Stimulated activated CD8-positive, alpha-beta memory T cell treated with anti-CD3 and anti-CD28 coated beads, Interleukin-4, amount 100 ng/mL, for 4 hours (primary cell): ENCODE results near the gene MEGF8.

Source experiments
- DNase-seq, 2 donors: peaks; one replicate each; pipeline ENCODE4 v3.0.0-alpha.2; 2020; ENCODE audit warnings: low read depth in 2 of 2, low spot score in 1 of 2

MEGF8 gene

GRCh38 chr19:42352301-42353259 lies 27.1 kb downstream of the MEGF8 start:
- DNase-seq, result no peak

DNA sequence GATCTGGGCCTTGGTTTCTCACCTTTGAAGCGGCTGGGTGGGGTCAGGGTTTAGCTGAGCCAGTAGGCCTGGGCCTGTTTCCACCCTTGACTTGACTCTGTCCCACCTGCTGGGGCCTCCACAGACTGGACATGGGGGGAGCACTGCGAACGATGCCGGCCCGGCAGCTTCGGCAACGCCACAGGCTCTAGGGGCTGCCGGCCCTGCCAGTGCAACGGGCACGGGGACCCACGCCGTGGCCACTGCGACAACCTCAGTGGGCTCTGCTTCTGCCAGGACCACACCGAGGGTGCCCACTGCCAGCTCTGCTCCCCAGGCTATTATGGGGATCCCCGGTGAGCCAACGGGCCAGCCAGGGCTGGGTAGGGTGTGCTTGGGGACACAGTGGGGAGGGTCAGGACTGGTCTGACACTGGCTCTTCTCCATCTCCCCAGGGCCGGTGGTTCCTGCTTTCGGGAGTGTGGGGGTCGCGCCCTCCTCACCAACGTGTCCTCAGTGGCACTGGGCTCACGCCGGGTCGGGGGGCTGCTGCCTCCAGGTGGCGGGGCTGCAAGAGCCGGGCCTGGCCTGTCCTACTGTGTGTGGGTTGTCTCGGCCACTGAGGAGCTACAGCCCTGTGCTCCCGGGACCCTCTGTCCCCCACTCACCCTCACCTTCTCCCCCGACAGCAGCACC lies 28.0 kb downstream of the MEGF8 start:
- DNase-seq, result no peak

- DNase-seq, result no peak
These were observed 30.5 kb downstream of the MEGF8 start for GRCh38 chr19:42355896-42356295.

GRCh38 chr19:42356686-42357085 lies 31.3 kb downstream of the MEGF8 start:
- DNase-seq, result no peak

DNA sequence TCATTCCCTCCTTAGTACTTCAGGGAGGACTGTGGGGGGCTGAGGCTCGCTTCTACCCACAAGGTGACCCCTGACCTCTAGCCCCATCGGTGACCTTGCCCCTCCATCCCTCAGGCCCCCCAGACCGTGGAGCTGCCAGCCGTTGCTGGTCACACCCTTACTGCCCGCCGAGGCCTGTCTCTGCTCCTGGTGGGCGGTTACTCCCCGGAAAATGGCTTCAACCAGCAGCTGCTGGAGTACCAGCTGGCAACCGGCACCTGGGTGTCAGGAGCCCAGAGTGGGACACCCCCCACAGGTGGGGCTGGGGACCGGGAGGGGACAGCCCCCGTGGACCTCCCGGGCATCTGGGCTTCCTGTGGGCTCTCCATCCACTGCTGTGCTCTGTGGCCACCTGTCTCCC lies 31.9 kb downstream of the MEGF8 start:
- DNase-seq, result no peak

DNA sequence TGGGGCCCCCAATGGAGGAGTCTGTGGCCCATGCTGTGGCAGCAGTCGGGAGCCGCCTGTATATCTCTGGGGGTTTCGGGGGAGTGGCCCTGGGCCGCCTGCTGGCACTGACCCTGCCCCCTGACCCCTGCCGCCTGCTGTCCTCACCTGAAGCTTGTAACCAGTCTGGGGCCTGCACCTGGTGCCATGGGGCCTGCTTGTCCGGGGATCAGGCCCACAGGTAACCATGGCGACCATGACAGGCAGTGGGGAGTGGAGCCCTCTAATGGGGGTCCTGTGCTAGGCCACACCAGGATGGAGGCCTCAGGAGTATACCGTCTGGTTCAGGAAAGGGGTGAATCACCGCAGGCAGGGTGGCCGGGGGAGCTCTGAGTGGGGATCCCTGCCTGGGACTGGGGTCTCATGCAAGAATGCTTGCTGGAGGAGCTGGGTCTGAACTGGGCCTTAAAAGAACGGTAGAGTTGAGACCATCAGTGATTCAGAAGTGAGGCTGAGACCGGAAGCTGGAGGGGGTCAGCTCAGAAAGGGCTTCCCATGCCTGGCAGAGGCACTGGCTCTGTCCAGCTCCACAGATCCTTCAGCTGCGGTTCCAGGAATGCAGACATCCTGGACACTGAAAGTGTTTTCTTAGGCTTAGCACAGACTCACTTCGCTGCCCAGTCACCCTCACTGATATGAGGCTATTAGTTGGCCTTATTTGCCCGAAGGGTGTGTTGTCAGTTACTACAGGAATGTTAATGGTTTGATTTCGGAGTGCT lies 35.5 kb downstream of the MEGF8 start:
- DNase-seq, result no peak

DNA sequence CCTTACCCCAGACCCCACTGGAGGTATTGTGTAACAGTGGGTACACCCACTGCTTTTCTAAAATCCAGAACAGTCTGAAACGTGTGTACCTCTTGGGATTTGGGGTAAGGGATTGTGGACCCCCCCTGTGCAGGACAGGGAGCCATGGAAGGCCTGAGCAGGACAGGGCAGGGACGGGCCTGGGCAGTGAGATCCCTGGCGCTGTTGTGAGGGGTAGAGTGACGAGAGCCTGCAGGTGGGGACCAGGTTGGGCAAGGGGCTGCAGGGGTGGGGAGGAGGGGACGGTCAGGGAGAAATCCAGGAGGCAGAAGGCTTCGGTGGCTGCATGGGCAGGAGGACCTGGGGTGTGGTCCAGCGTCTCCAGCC lies 36.1 kb downstream of the MEGF8 start:
- DNase-seq, result no peak

- DNase-seq, result no peak
These were observed 36.9 kb downstream of the MEGF8 start for GRCh38 chr19:42362342-42362741.

DNA sequence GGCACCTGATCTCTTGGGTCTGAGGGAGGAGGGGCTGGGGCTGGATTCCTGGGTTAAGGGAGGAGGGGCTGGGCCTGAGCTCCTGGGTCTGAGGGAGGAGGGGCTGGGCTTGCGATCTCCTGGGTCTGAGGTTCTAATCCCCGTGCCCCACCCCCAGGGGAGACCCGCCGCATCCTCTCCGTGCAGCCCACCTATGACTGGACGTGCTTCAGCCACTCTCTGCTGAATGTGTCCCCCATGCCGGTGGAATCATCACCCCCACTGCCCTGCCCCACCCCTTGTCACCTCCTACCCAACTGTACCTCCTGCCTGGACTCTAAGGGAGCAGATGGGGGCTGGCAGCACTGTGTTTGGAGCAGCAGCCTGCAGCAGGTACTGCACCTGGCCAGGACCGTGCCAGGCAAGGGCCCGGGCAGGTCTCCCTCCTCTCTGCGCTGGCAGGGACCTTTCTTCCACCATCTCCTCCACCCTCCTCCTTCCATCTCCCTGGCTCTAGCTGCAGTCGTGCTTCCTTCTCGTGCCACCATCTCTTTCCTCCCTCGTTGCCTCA lies 37.5 kb downstream of the MEGF8 start:
- no peak for DNase-seq

DNA sequence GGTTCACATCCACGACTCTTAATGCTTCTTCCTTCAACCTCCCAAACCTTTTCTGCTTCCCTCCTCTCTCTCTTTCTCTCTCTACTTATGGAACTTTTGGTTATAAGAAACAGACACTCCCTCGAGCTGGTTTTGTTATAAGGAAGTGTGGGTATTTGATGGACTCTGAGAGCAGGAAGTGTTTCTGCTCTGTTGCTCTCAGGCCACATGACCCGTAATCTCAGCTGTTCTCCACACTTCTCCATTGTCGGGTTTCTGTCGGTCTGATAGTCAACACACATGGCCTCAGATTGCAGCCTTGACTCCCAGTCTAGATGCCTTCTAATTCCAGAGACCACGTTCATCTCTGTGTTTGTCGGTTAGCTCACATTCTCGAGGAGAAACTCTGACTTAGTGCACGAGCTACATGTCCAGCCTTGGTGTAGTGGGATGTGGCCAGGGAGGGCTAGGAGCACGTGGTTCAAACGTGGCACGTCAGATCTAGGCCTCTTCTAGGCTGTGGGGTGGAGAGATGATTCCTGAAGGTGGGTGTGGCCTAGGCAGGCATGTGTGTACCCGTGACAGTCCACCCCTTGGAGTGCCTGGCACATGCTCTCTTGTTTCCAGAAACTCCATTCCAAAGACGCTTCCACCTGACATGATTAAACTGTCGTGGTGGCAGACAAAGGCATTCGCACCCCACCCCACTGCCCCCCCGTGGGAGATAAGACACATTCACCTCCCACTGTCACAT lies 38.3 kb downstream of the MEGF8 start:
- no peak for DNase-seq

DNA sequence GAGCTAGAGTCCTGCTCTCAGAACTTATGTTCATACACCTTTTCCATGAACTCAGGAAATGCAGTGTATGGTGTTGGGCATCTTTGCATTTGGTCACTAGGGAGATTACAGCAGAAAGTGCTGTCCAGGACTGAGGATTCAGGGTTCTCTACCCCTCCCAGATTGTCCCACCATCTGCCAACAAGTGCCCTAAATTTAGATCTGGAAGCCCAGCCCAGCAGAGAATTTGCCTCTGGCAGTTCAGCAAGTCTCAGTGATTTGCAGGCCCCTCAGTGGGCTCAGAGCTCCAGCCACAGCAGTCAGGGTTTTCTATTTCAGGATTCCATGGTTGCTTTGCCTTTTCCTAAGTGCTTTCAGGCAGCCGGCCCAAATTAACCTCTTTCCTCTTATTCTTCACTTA lies 41.2 kb downstream of the MEGF8 start:
- DNase-seq, result no peak

DNA sequence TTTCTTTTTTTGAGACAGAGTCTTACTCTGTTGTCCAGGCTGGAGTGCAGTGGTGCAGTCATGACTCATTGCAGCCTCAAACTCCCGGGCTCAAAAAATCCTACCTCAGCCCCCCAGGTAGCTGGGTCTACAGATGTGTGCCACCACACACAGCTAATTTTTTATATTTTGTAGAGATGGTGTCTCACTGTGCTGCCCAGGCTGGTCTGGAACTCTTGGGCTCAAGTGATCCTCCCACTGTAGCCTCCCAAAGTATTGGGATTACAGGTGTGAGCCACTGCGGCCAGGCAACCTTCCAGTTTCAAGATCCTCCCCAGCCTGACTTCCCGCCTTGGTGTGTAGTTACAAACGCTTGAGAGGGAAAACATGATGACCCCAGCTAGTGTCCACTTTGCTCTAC lies 42.5 kb downstream of the MEGF8 start:
- no peak for DNase-seq

- no peak for DNase-seq
These were observed 42.9 kb downstream of the MEGF8 start for GRCh38 chr19:42368360-42368759.

GRCh38 chr19:42368765-42369164 lies 43.3 kb downstream of the MEGF8 start:
- no peak for DNase-seq

- no peak for DNase-seq
These were observed 44.1 kb downstream of the MEGF8 start for GRCh38 chr19:42369433-42370067.

DNA sequence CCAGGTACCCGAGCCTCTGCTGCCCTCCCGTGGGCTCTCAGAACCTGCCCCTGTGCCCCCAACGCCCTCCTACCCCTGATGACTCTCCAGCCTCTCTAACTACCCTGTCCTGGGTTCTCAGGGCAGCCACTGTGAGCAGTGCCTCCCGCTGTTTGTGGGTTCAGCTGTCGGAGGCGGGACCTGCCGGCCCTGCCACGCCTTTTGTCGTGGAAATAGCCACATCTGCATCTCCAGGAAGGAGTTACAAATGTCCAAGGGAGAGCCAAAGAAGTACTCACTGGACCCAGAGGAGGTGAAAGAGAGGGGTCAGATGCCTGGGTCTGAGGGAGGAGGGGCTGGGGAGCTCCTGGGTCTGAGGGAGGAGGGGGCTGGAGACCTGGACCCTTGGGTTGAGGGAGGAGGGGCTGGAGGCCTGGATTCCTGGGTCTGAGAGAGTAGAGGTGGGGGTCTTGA lies 44.7 kb downstream of the MEGF8 start:
- no peak for DNase-seq

DNA sequence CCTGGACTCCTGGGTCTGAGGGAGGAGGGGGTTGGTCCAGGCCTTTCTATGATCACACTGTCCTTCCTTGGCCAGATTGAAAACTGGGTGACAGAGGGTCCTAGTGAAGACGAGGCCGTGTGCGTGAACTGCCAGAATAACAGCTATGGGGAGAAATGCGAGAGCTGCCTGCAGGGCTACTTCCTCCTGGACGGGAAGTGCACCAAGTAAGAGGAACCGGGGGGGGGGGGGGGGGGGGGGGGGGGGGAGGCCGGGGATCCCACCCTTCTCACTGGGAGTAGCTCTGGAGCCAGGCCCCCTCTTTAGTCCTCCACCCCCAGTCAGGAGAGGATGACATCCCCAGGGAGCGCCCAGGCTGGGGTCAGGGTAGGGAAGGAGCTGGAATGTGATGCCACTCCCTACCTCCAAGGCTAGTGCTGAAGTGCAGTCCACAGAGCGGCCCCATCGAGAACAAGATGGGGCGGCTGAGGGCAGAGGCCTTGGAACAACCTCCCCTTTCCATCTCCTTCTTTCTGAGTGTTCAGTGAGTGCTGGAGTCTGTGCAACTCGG lies 45.3 kb downstream of the MEGF8 start:
- DNase-seq, result no peak

DNA sequence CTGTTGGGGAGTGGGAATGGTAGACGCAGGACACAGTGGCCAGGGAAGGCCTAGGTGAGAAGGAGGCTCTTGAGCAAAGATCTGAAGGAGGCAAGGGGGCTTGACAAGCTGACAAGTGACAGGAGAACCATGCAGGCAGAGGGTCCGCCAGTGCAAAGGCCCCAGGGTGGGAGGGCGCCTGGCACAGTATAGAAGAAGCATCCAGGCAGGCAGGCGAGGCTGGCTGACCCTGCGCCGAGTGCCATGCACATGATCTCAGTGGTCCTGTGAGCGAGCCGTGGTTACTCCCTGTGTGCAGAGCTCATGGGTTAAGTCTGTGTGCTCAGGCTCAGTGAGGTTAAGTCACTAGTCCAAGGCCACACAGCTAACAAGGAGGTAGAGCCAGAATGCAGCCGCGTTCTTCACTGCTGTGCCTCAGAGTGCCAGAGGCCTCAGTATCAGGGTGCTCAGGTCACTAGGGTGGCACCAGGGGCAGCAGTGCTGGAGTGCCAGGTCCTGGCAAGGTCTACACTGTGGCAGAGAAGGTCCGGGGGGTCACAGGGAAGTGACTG lies 49.5 kb downstream of the MEGF8 start:
- no peak for DNase-seq

DNA sequence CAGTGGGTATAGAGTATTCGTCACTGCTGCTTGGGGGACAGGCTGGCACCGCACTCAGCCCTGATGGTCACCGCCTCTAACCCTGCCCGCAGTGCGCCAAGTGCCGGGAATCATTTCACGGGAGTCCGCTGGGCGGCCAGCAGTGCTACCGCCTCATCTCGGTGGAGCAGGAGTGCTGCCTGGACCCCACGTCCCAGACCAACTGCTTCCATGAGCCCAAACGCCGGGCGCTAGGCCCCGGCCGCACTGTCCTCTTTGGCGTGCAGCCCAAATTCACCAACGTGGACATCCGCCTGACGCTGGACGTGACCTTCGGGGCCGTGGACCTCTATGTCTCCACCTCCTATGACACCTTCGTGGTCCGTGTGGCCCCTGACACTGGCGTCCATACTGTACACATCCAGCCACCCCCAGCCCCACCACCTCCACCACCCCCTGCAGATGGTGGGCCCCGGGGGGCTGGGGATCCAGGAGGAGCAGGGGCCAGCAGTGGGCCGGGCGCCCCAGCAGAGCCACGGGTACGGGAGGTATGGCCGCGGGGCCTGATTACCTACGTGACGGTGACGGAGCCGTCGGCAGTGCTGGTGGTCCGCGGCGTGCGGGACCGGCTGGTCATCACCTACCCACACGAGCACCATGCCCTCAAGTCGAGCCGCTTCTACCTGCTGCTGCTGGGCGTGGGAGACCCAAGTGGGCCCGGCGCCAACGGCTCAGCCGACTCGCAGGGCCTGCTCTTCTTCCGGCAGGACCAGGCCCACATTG lies 50.2 kb downstream of the MEGF8 start:
- no peak for DNase-seq
